HCT116 (cell line): ENCODE measurements around the gene CYP51A1.

Experiments used
- CEBPB ChIP-seq: IDR thresholded peaks from 2 replicates; pipeline ENCODE4 v1.6.1; 2012; ENCODE audit warnings: low read depth
- EZH2 ChIP-seq: fragments of 200-600 bp; sonication (generic); IDR thresholded peaks from 2 replicates; pipeline ENCODE4 v1.6.1; 2017; ENCODE audit warnings: antibody characterized with exemption, mixed run types
- EZH2phosphoT487 ChIP-seq: fragments of 200-600 bp; IDR thresholded peaks from 2 replicates; pipeline ENCODE4 v1.6.1; 2018; ENCODE audit warnings: antibody characterized with exemption, borderline replicate concordance
- JUND ChIP-seq: IDR thresholded peaks from 2 replicates; pipeline ENCODE4 v1.6.1; 2012
- POLR2A ChIP-seq: IDR thresholded peaks from 2 replicates; pipeline ENCODE4 v1.7.0; 2011; ENCODE audit warnings: borderline replicate concordance; ENCODE audit not compliant: insufficient read depth, insufficient read length; ENCODE audit errors: extremely low read depth
- POLR2AphosphoS5 ChIP-seq: IDR thresholded peaks from 2 replicates; pipeline ENCODE4 v1.6.1; 2011; ENCODE audit warnings: mild to moderate bottlenecking, low read depth, low read length, moderate library complexity
- SP1 ChIP-seq: IDR thresholded peaks from 2 replicates; pipeline ENCODE4 v1.6.1; 2012; ENCODE audit warnings: low read depth
- SRF ChIP-seq: IDR thresholded peaks from 2 replicates; pipeline ENCODE4 v1.6.1; 2012; ENCODE audit warnings: low read depth
- TCF7L2 ChIP-seq: IDR thresholded peaks from 2 replicates; pipeline ENCODE4 v1.7.0; 2011; ENCODE audit warnings: borderline replicate concordance, inconsistent platforms; ENCODE audit not compliant: insufficient read depth, insufficient read length; ENCODE audit errors: extremely low read depth
- ZFX ChIP-seq: fragments of 450-650 bp; IDR thresholded peaks from 2 replicates; pipeline ENCODE4 v1.6.1; 2017
- ZNF274 ChIP-seq: fragments of 200-500 bp; sonication (Bioruptor generic); IDR thresholded peaks from 2 replicates; pipeline ENCODE4 v1.6.1; 2014; ENCODE audit warnings: mild to moderate bottlenecking, low read depth, low read length, inconsistent platforms
- TF ChIP-seq, protein P1 (sequence below), 3 experiments: fragments of 200-600 bp in 1 of 3; sonication (generic) in 1 of 3; IDR thresholded peaks in 2 of 3; conservative IDR thresholded peaks in 1 of 3; 2 replicates each; pipeline ENCODE4 v1.5.1; 2012 to 2017; ENCODE audit warnings: low read depth in 2 of 3, low read length in 2 of 3, antibody characterized with exemption in 1 of 3, borderline replicate concordance in 1 of 3, control low read depth in 1 of 3, mild to moderate bottlenecking in 1 of 3, mixed read lengths in 1 of 3, mixed run types in 1 of 3, moderate library complexity in 1 of 3; ENCODE audit not compliant: insufficient read depth in 1 of 3
- TF ChIP-seq, protein P2 (sequence below): IDR thresholded peaks from 2 replicates; pipeline ENCODE4 v1.6.1; 2011; ENCODE audit warnings: mild to moderate bottlenecking, low read length, moderate library complexity; ENCODE audit not compliant: insufficient replicate concordance; ENCODE audit errors: extremely low read depth
- TF ChIP-seq, protein P3 (sequence below): IDR thresholded peaks from 2 replicates; pipeline ENCODE4 v1.6.1; 2012; ENCODE audit warnings: low read depth

DNA sequence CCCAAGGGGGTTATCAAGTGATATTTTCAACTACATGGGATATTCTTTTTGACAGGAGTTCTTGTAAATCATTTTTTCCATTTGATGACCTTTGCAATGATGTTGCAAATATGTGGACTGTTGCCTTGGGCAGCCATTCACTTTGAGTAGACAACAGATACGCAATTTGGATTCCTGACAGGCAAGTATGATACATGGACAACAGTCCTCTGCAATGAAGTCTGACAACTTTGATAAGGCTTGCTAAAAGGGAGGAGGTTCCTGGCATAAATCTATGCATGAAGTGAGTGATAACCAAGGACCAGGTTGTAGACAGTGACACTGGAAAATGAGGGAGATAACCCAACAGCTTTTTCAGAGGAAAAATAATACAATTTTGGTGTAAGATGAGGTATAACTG lies 27.0 kb upstream of the CYP51A1 start:
- TF ChIP-seq POLR2A (no peak), JUND (no peak), ZNF274 (no peak), POLR2AphosphoS5 (no peak), EZH2 (no peak), EZH2phosphoT487 (no peak), TCF7L2 (no peak), ZFX (no peak), SRF (no peak), SP1 (no peak), CEBPB (no peak)
- TF ChIP-seq, protein P1, sequence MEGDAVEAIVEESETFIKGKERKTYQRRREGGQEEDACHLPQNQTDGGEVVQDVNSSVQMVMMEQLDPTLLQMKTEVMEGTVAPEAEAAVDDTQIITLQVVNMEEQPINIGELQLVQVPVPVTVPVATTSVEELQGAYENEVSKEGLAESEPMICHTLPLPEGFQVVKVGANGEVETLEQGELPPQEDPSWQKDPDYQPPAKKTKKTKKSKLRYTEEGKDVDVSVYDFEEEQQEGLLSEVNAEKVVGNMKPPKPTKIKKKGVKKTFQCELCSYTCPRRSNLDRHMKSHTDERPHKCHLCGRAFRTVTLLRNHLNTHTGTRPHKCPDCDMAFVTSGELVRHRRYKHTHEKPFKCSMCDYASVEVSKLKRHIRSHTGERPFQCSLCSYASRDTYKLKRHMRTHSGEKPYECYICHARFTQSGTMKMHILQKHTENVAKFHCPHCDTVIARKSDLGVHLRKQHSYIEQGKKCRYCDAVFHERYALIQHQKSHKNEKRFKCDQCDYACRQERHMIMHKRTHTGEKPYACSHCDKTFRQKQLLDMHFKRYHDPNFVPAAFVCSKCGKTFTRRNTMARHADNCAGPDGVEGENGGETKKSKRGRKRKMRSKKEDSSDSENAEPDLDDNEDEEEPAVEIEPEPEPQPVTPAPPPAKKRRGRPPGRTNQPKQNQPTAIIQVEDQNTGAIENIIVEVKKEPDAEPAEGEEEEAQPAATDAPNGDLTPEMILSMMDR (IDR thresholded peaks at IDR 0.05 in 2 of 3, conservative IDR thresholded peaks at IDR 0.05 in 1 of 3; ENCODE audit: borderline replicate concordance in 1 of 3, insufficient read depth in 1 of 3, low read depth in 2 of 3, low read length in 2 of 3), result no peak
- TF ChIP-seq, protein P2, sequence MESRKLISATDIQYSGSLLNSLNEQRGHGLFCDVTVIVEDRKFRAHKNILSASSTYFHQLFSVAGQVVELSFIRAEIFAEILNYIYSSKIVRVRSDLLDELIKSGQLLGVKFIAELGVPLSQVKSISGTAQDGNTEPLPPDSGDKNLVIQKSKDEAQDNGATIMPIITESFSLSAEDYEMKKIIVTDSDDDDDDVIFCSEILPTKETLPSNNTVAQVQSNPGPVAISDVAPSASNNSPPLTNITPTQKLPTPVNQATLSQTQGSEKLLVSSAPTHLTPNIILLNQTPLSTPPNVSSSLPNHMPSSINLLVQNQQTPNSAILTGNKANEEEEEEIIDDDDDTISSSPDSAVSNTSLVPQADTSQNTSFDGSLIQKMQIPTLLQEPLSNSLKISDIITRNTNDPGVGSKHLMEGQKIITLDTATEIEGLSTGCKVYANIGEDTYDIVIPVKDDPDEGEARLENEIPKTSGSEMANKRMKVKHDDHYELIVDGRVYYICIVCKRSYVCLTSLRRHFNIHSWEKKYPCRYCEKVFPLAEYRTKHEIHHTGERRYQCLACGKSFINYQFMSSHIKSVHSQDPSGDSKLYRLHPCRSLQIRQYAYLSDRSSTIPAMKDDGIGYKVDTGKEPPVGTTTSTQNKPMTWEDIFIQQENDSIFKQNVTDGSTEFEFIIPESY, result no peak
- TF ChIP-seq, protein P3, sequence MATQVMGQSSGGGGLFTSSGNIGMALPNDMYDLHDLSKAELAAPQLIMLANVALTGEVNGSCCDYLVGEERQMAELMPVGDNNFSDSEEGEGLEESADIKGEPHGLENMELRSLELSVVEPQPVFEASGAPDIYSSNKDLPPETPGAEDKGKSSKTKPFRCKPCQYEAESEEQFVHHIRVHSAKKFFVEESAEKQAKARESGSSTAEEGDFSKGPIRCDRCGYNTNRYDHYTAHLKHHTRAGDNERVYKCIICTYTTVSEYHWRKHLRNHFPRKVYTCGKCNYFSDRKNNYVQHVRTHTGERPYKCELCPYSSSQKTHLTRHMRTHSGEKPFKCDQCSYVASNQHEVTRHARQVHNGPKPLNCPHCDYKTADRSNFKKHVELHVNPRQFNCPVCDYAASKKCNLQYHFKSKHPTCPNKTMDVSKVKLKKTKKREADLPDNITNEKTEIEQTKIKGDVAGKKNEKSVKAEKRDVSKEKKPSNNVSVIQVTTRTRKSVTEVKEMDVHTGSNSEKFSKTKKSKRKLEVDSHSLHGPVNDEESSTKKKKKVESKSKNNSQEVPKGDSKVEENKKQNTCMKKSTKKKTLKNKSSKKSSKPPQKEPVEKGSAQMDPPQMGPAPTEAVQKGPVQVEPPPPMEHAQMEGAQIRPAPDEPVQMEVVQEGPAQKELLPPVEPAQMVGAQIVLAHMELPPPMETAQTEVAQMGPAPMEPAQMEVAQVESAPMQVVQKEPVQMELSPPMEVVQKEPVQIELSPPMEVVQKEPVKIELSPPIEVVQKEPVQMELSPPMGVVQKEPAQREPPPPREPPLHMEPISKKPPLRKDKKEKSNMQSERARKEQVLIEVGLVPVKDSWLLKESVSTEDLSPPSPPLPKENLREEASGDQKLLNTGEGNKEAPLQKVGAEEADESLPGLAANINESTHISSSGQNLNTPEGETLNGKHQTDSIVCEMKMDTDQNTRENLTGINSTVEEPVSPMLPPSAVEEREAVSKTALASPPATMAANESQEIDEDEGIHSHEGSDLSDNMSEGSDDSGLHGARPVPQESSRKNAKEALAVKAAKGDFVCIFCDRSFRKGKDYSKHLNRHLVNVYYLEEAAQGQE, result no peak
